Keratinocyte (primary cell): ENCODE data around the gene CD4. TPM values are rescaled to one million over a fixed set of nuclear protein-coding genes. Genes with fewer than 3 reads are reported as not detected.

ENCODE experiments used
- DNase-seq: peaks from one replicate; pipeline ENCODE4 v3.0.0-alpha.2; 2011; ENCODE audit warnings: low read depth, missing footprints, low spot score
- FAIRE-seq: peaks from 2 replicates; lab custom pipeline; 2011; peaks lifted over from hg19 to GRCh38; lab: Jason Lieb, UNC
- H2AFZ ChIP-seq: 2 replicates; pipeline ENCODE4 v1.6.0; 2012; ENCODE audit warnings: low read length, control low read depth, inconsistent platforms; ENCODE audit not compliant: control insufficient read depth
- H3K27ac ChIP-seq: 2 replicates; pipeline ENCODE4 v1.5.1; 2011; ENCODE audit warnings: low read length; ENCODE audit not compliant: control insufficient read depth, insufficient read depth
- H3K27me3 ChIP-seq: 3 replicates; pipeline ENCODE4 v1.6.0; 2011; ENCODE audit warnings: low read length; ENCODE audit not compliant: control insufficient read depth, insufficient read depth; ENCODE audit errors: extremely low read depth
- H3K36me3 ChIP-seq, 2 experiments: 2 replicates in 1 of 2; 3 replicates in 1 of 2; pipeline ENCODE4 v1.5.1; 2011; ENCODE audit warnings: low read length in 2 of 2, mild to moderate bottlenecking in 1 of 2; ENCODE audit not compliant: control insufficient read depth in 2 of 2, insufficient read depth in 2 of 2; ENCODE audit errors: extremely low read depth in 1 of 2
- H3K4me1 ChIP-seq: 3 replicates; pipeline ENCODE4 v1.5.1; 2011; ENCODE audit warnings: low read length; ENCODE audit not compliant: control insufficient read depth, insufficient read depth; ENCODE audit errors: extremely low read depth
- H3K4me2 ChIP-seq: 3 replicates; pipeline ENCODE4 v1.6.0; 2011; ENCODE audit warnings: low read depth, low read length; ENCODE audit not compliant: control insufficient read depth, insufficient read depth; ENCODE audit errors: extremely low read depth
- H3K4me3 ChIP-seq, 3 experiments: fragments of 200-600 bp in 1 of 3; sonication (generic) in 1 of 3; 2 replicates in 2 of 3; 3 replicates in 1 of 3; pipeline ENCODE4 v1.5.1; 2011 to 2016; ENCODE audit warnings: low read length in 3 of 3, mild to moderate bottlenecking in 3 of 3, control low read depth in 2 of 3, inconsistent platforms in 1 of 3, low read depth in 1 of 3, mixed read lengths in 1 of 3, mixed run types in 1 of 3, moderate library complexity in 1 of 3; ENCODE audit not compliant: control insufficient read depth in 2 of 3, insufficient read depth in 2 of 3; ENCODE audit errors: extremely low read depth in 1 of 3
- H3K79me2 ChIP-seq: 2 replicates; pipeline ENCODE4 v1.6.0; 2012; ENCODE audit warnings: low read length; ENCODE audit not compliant: control insufficient read depth, insufficient read depth
- H3K9ac ChIP-seq: 3 replicates; pipeline ENCODE4 v1.6.0; 2011; ENCODE audit warnings: low read length; ENCODE audit not compliant: control insufficient read depth, insufficient read depth; ENCODE audit errors: extremely low read depth
- H3K9me1 ChIP-seq: 3 replicates; pipeline ENCODE4 v1.6.0; 2011; ENCODE audit warnings: low read length; ENCODE audit not compliant: control insufficient read depth, insufficient read depth; ENCODE audit errors: extremely low read depth
- H3K9me3 ChIP-seq: 2 replicates; pipeline ENCODE4 v1.5.1; 2012; ENCODE audit warnings: low read depth, low read length; ENCODE audit not compliant: control insufficient read depth
- H4K20me1 ChIP-seq: 3 replicates; pipeline ENCODE4 v1.6.0; 2011; ENCODE audit warnings: low read length; ENCODE audit not compliant: control insufficient read depth, insufficient read depth; ENCODE audit errors: extremely low read depth
- EZH2 ChIP-seq: IDR thresholded peaks from one replicate; pipeline ENCODE4 v1.6.1; 2012; ENCODE audit warnings: inconsistent platforms, mild to moderate bottlenecking, low read length, moderate library complexity
- dilution Hi-C: fragments of 300-500 bp; cut with MboI; formaldehyde crosslinking; loops from one replicate; pipeline ENCODE4 v1.7.0; 2020; ENCODE audit warnings: low sequenced_read_pairs; ENCODE audit not compliant: extremely low pct_ligation_motif_present
- polyA plus RNA-seq, 5 experiments: library from polyadenylated mRNA; depleted of rRNA in 3 of 5; stranded (reverse) in 3 of 5; stranded (forward) in 1 of 5; unstranded in 1 of 5; fragments of >200 nt; gene quantifications; 1 replicate in 1 of 5; 2 replicates in 3 of 5; 3 replicates in 1 of 5; pipeline versions ENCODE4 v1.2.1 to v1.2.3, GENCODE V29; 2011 to 2012; ENCODE audit warnings: missing spikeins in 2 of 5, low read depth in 1 of 5, low replicate concordance in 1 of 5
- TF ChIP-seq, protein P1 (sequence below), 3 experiments: IDR thresholded peaks in 1 of 3; conservative IDR thresholded peaks in 1 of 3; optimal IDR thresholded peaks in 1 of 3; 2 replicates in 2 of 3; 3 replicates in 1 of 3; pipeline versions ENCODE3 to v1.5.1; 2011; ENCODE audit warnings: low read length in 3 of 3, mild to moderate bottlenecking in 3 of 3, moderate library complexity in 2 of 3, control low read depth in 1 of 3, inconsistent platforms in 1 of 3; ENCODE audit not compliant: insufficient read depth in 2 of 3; ENCODE audit errors: extremely low read depth in 1 of 3

Gene CD4
- polyA plus RNA-seq, 1 donor (not counting 4 experiments of a cell fraction or from before 2014, with no cell fraction given): 0.01 TPM

DNA sequence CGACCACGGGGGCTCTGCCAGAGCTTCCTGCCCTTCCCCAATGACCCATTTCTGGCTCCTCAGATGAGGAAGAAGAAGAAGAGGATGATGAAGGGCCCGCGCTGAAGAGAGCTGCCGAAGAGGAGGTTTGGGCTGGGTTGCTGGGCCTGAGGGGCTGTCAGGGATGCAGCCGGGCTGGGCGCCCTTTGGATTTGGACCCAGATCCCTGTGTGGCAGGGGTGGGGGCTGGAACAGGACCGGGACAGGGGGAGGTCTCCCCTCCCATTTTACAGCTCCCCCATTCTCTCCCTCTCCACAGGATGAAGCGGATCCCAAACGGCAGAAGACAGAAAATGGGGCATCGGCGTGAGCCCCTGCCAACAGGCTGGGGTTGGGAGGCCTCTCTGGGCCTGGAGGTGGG, 19.2 kb upstream of the CD4 start:
- Histone ChIP-seq H3K4me2 (no peak overlapping the region), H3K27me3 (peaks cover 22% of the 10 kb centered on the region), H2AFZ (no peak overlapping the region), H3K9me3 (no peaks in the 10 kb centered on the region), H3K79me2 (peaks cover 11% of the 10 kb centered on the region), H3K9ac (no peak overlapping the region), H4K20me1 (no peaks in the 10 kb centered on the region), H3K36me3 (peaks cover 4 to 7% of the 10 kb centered on the region in 2 experiments), H3K4me3 (no peak overlapping the region), H3K4me1 (peaks cover 18% of the 10 kb centered on the region), H3K27ac (no peak overlapping the region), H3K9me1 (no peaks in the 10 kb centered on the region)
- dilution Hi-C loops: no loop called here
- FAIRE-seq: no peak
- no peak for TF ChIP-seq EZH2
- TF ChIP-seq, protein P1, sequence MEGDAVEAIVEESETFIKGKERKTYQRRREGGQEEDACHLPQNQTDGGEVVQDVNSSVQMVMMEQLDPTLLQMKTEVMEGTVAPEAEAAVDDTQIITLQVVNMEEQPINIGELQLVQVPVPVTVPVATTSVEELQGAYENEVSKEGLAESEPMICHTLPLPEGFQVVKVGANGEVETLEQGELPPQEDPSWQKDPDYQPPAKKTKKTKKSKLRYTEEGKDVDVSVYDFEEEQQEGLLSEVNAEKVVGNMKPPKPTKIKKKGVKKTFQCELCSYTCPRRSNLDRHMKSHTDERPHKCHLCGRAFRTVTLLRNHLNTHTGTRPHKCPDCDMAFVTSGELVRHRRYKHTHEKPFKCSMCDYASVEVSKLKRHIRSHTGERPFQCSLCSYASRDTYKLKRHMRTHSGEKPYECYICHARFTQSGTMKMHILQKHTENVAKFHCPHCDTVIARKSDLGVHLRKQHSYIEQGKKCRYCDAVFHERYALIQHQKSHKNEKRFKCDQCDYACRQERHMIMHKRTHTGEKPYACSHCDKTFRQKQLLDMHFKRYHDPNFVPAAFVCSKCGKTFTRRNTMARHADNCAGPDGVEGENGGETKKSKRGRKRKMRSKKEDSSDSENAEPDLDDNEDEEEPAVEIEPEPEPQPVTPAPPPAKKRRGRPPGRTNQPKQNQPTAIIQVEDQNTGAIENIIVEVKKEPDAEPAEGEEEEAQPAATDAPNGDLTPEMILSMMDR (optimal IDR thresholded peaks at IDR 0.05 in 1 of 3, IDR thresholded peaks at IDR 0.05 in 1 of 3, conservative IDR thresholded peaks at IDR 0.05 in 1 of 3; ENCODE audit: extremely low read depth in 1 of 3, insufficient read depth in 2 of 3, low read length in 3 of 3): no peak
- DNase-seq: no peak

DNA sequence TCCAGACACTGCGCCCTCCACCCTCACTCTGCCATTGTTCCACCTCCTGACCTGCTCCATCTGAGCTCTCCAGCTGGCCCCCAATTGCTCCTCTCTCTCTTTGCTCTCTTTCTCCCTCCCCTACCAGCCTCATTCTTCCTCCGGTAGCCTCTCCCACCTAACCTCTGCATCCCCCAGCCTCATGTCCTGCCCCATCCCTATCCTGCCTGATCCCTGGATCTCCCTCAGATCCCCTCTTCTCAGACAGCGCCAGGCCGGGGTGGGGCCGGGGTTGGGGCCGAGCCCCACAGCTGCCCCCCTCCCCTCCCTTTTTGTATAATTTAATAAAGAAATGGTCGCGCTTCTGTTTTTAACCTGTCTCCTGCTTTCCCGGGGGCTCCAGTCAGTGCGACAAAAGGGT, 18.7 kb upstream of the CD4 start:
- DNase-seq (no peak), FAIRE-seq (no peak)
- no peaks in the 10 kb centered on the region for H3K9me1 ChIP-seq
- dilution Hi-C loops: no loop called here
- H3K4me3 ChIP-seq: no peak overlapping the region
- no peaks in the 10 kb centered on the region for H4K20me1 ChIP-seq
- H3K79me2 ChIP-seq: peaks cover 11% of the 10 kb centered on the region
- H3K9me3 ChIP-seq: no peaks in the 10 kb centered on the region
- TF ChIP-seq, protein P1 (optimal IDR thresholded peaks at IDR 0.05 in 1 of 3, IDR thresholded peaks at IDR 0.05 in 1 of 3, conservative IDR thresholded peaks at IDR 0.05 in 1 of 3; ENCODE audit: extremely low read depth in 1 of 3, insufficient read depth in 2 of 3, low read length in 3 of 3): no peak
- no peak for TF ChIP-seq EZH2
- H3K4me2 ChIP-seq: no peak overlapping the region
- peaks cover 14% of the 10 kb centered on the region for H3K4me1 ChIP-seq
- H3K9ac ChIP-seq: no peak overlapping the region
- peaks cover 22% of the 10 kb centered on the region for H3K27me3 ChIP-seq
- H3K27ac ChIP-seq: no peak overlapping the region
- no peak overlapping the region for H2AFZ ChIP-seq
- H3K36me3 ChIP-seq: peaks cover 4 to 7% of the 10 kb centered on the region in 2 experiments
